ENCODE results near the gene GRID2.

Gene GRID2

GRCh38 chr4:93409035-93409434 lies 1105.3 kb downstream of the GRID2 start:
- DNase-seq (ENCODE audit: low read depth) = no peak

GRCh38 chr4:93414041-93414550 lies 1110.3 kb downstream of the GRID2 start:
- DNase-seq (ENCODE audit: low read depth) = no peak

- DNase-seq (ENCODE audit: low read depth) = no peak
Measured at GRCh38 chr4:93416344-93417128, 1112.8 kb downstream of the GRID2 start.

- DNase-seq (ENCODE audit: low read depth) = no peak
Measured at GRCh38 chr4:93431371-93431770, 1127.6 kb downstream of the GRID2 start.

- DNase-seq (ENCODE audit: low read depth) = no peak
Measured at GRCh38 chr4:93433840-93434239, 1130.1 kb downstream of the GRID2 start.

- no peak for DNase-seq (ENCODE audit: low read depth)
Measured at GRCh38 chr4:93436000-93436626, 1132.3 kb downstream of the GRID2 start.

GRCh38 chr4:93437991-93438390 lies 1134.2 kb downstream of the GRID2 start:
- DNase-seq (ENCODE audit: low read depth) = no peak

GRCh38 chr4:93444860-93445259 lies 1141.1 kb downstream of the GRID2 start:
- DNase-seq (ENCODE audit: low read depth) = peak; percentile 40

- no peak for DNase-seq (ENCODE audit: low read depth)
Measured at GRCh38 chr4:93446038-93446437, 1142.3 kb downstream of the GRID2 start.

- DNase-seq (ENCODE audit: low read depth) = no peak
Measured at GRCh38 chr4:93448691-93449293, 1145.0 kb downstream of the GRID2 start.

- no peak for DNase-seq (ENCODE audit: low read depth)
Measured at GRCh38 chr4:93451954-93452353, 1148.2 kb downstream of the GRID2 start.

GRCh38 chr4:93461541-93461940 lies 1157.8 kb downstream of the GRID2 start:
- no peak for DNase-seq (ENCODE audit: low read depth)

GRCh38 chr4:93466446-93466845 lies 1162.7 kb downstream of the GRID2 start:
- DNase-seq (ENCODE audit: low read depth) = no peak

GRCh38 chr4:93467484-93468155 lies 1163.9 kb downstream of the GRID2 start:
- no peak for DNase-seq (ENCODE audit: low read depth)

GRCh38 chr4:93469560-93469959 lies 1165.8 kb downstream of the GRID2 start:
- no peak for DNase-seq (ENCODE audit: low read depth)

- DNase-seq (ENCODE audit: low read depth) = peak; percentile 17
Measured at GRCh38 chr4:93475730-93476129, 1172.0 kb downstream of the GRID2 start.

- DNase-seq (ENCODE audit: low read depth) = no peak
Measured at GRCh38 chr4:93478805-93479204, 1175.0 kb downstream of the GRID2 start.

- DNase-seq (ENCODE audit: low read depth) = no peak
Measured at GRCh38 chr4:93480452-93480851, 1176.7 kb downstream of the GRID2 start.

- no peak for DNase-seq (ENCODE audit: low read depth)
Measured at GRCh38 chr4:93495346-93495745, 1191.6 kb downstream of the GRID2 start.

- peak; percentile 5 for DNase-seq (ENCODE audit: low read depth)
Measured at GRCh38 chr4:93501244-93501643, 1197.5 kb downstream of the GRID2 start.

GRCh38 chr4:93501946-93502345 lies 1198.2 kb downstream of the GRID2 start:
- peak; percentile 2 for DNase-seq (ENCODE audit: low read depth)

- DNase-seq (ENCODE audit: low read depth) = no peak
Measured at GRCh38 chr4:93502991-93503390, 1199.2 kb downstream of the GRID2 start.
